ENCODE results near the gene CLASP1.
A peak's percentile ranks its signal among the peaks of the same experiment; 100 is the strongest.

CLASP1 gene

GRCh38 chr2:121418494-121419058 lies 230.7 kb downstream of the CLASP1 start:
- no peaks in the 10 kb centered on the region for H3K27me3 Mint-ChIP-seq (ENCODE audit: low read depth)
- H3K4me3 Mint-ChIP-seq = no peak overlapping the region
- no peaks in the 10 kb centered on the region for H3K4me1 Mint-ChIP-seq
- no peaks in the 10 kb centered on the region for H3K9me3 Mint-ChIP-seq
- TF ChIP-seq CTCF (IDR thresholded peaks at IDR 0.05; ENCODE audit: unreplicated experiment in 3 of 3) = no peak
- peaks cover 56% of the 10 kb centered on the region for H3K36me3 Mint-ChIP-seq (ENCODE audit: low read depth)
- no peak overlapping the region for H3K27ac Mint-ChIP-seq

- no peak overlapping the region for H3K4me3 Mint-ChIP-seq
- no peaks in the 10 kb centered on the region for H3K4me1 Mint-ChIP-seq
- TF ChIP-seq CTCF (IDR thresholded peaks at IDR 0.05; ENCODE audit: unreplicated experiment in 3 of 3) = no peak
- no peaks in the 10 kb centered on the region for H3K9me3 Mint-ChIP-seq
- H3K27me3 Mint-ChIP-seq (ENCODE audit: low read depth) = no peaks in the 10 kb centered on the region
- H3K27ac Mint-ChIP-seq = no peak overlapping the region
- H3K36me3 Mint-ChIP-seq (ENCODE audit: low read depth) = peaks cover 58% of the 10 kb centered on the region
These were observed 231.4 kb downstream of the CLASP1 start for GRCh38 chr2:121417826-121418225.

GRCh38 chr2:121415727-121416126 lies 233.5 kb downstream of the CLASP1 start:
- Mint-ChIP-seq H3K36me3 (ENCODE audit: low read depth) (peaks cover 52% of the 10 kb centered on the region), H3K4me1 (no peaks in the 10 kb centered on the region), H3K4me3 (no peak overlapping the region), H3K9me3 (no peaks in the 10 kb centered on the region), H3K27me3 (ENCODE audit: low read depth) (no peaks in the 10 kb centered on the region), H3K27ac (no peak overlapping the region)
- TF ChIP-seq CTCF (IDR thresholded peaks at IDR 0.05; ENCODE audit: unreplicated experiment in 3 of 3) = no peak

GRCh38 chr2:121412349-121412748 lies 236.9 kb downstream of the CLASP1 start:
- H3K27ac Mint-ChIP-seq = no peak overlapping the region
- no peaks in the 10 kb centered on the region for H3K27me3 Mint-ChIP-seq (ENCODE audit: low read depth)
- peaks cover 12% of the 10 kb centered on the region for H3K4me1 Mint-ChIP-seq
- TF ChIP-seq CTCF (IDR thresholded peaks at IDR 0.05; ENCODE audit: unreplicated experiment in 3 of 3) = no peak
- H3K4me3 Mint-ChIP-seq = no peak overlapping the region
- H3K9me3 Mint-ChIP-seq = no peaks in the 10 kb centered on the region
- peaks cover 41% of the 10 kb centered on the region for H3K36me3 Mint-ChIP-seq (ENCODE audit: low read depth)

- peak overlapping the region; percentile 71 to 92 (median 91) for H3K27ac Mint-ChIP-seq
- H3K4me3 Mint-ChIP-seq = no peak overlapping the region
- H3K9me3 Mint-ChIP-seq = no peaks in the 10 kb centered on the region
- no peaks in the 10 kb centered on the region for H3K27me3 Mint-ChIP-seq (ENCODE audit: low read depth)
- peaks cover 41% of the 10 kb centered on the region for H3K36me3 Mint-ChIP-seq (ENCODE audit: low read depth)
- no peak for TF ChIP-seq CTCF (IDR thresholded peaks at IDR 0.05; ENCODE audit: unreplicated experiment in 3 of 3)
- peaks cover 12% of the 10 kb centered on the region for H3K4me1 Mint-ChIP-seq
These were observed 239.3 kb downstream of the CLASP1 start for GRCh38 chr2:121409966-121410365.

GRCh38 chr2:121409388-121409787 lies 239.9 kb downstream of the CLASP1 start:
- no peaks in the 10 kb centered on the region for H3K9me3 Mint-ChIP-seq
- peak overlapping the region in 2 of 3 experiments; percentile 2 to 45 for H3K4me3 Mint-ChIP-seq
- peak overlapping the region; percentile 71 to 92 (median 91) for H3K27ac Mint-ChIP-seq

More at GRCh38 chr2:121409388-121409787, 239.9 kb downstream of the CLASP1 start:
- TF ChIP-seq CTCF (IDR thresholded peaks at IDR 0.05; ENCODE audit: unreplicated experiment in 3 of 3) = no peak
- Mint-ChIP-seq H3K27me3 (ENCODE audit: low read depth) (no peaks in the 10 kb centered on the region), H3K36me3 (ENCODE audit: low read depth) (peaks cover 42% of the 10 kb centered on the region), H3K4me1 (peaks cover 12% of the 10 kb centered on the region)
